CD4-positive, alpha-beta memory T cell (primary cell): ENCODE measurements around the gene ABCC1. TPM values are rescaled to one million over a fixed set of nuclear protein-coding genes. Genes with fewer than 3 reads are reported as not detected.
"Not testable (repeated sequence)": the region's sequence is repeated elsewhere in the genome, so short reads cannot be mapped to it uniquely, and the experiment has no call there.

Experiments used
- CTCF ChIA-PET: fragments of 350-600 bp; sonication (Branson Sonifier 250); formaldehyde crosslinking; loops from one replicate; lab custom pipeline; 2021; ENCODE audit warnings: inconsistent platforms; ENCODE audit not compliant: partially characterized antibody; lab: Charles Lee
- POLR2A ChIA-PET: fragments of 350-600 bp; sonication (Branson Sonifier 250); formaldehyde crosslinking; loops from one replicate; lab custom pipeline; 2021; ENCODE audit not compliant: partially characterized antibody; lab: Charles Lee
- DNase-seq, 5 donors: peaks; one replicate each; pipeline versions ENCODE4 v3.0.0 to v3.0.0-alpha.2; 2020 to 2022; ENCODE audit warnings: mixed read lengths in 1 of 5
- H3K27ac ChIP-seq: one replicate; pipeline ENCODE4 v1.7.0; 2013; ENCODE audit warnings: low read depth, low read length
- H3K27me3 ChIP-seq: 2 replicates; pipeline ENCODE4 v1.7.0; 2013; ENCODE audit warnings: mild to moderate bottlenecking, low read length, moderate library complexity; ENCODE audit not compliant: insufficient read depth
- H3K36me3 ChIP-seq: 2 replicates; pipeline ENCODE4 v1.7.0; 2013; ENCODE audit warnings: mild to moderate bottlenecking, low read length, moderate library complexity; ENCODE audit not compliant: insufficient read depth
- H3K4me1 ChIP-seq: 2 replicates; pipeline ENCODE4 v1.7.0; 2013; ENCODE audit warnings: mild to moderate bottlenecking, low read length, moderate library complexity; ENCODE audit not compliant: insufficient read depth
- H3K4me3 ChIP-seq, 2 donors: one replicate each; pipeline ENCODE4 v1.7.0; 2013; ENCODE audit warnings: low read length in 2 of 2, mild to moderate bottlenecking in 1 of 2
- H3K9me3 ChIP-seq, 2 donors: one replicate each; pipeline ENCODE4 v1.7.0; 2013; ENCODE audit warnings: low read length in 2 of 2, control low read depth in 1 of 2; ENCODE audit not compliant: control insufficient read depth in 1 of 2
- H3K27ac Mint-ChIP-seq, 7 donors: one replicate each; pipeline ENCODE4 v1.8.0; 2020 to 2021; ENCODE audit warnings: mixed read lengths in 7 of 7, mild to moderate bottlenecking in 6 of 7, inconsistent platforms in 3 of 7, moderate library complexity in 3 of 7
- H3K27me3 Mint-ChIP-seq, 2 donors: one replicate each; pipeline ENCODE4 v1.8.0; 2020 to 2021; ENCODE audit warnings: mixed read lengths in 2 of 2
- H3K36me3 Mint-ChIP-seq, 2 donors: one replicate each; pipeline ENCODE4 v1.8.0; 2020 to 2021; ENCODE audit warnings: mixed read lengths in 2 of 2, inconsistent platforms in 1 of 2, mild to moderate bottlenecking in 1 of 2
- H3K4me1 Mint-ChIP-seq, 4 donors: one replicate each; pipeline ENCODE4 v1.8.0; 2020 to 2021; ENCODE audit warnings: mixed read lengths in 4 of 4, mild to moderate bottlenecking in 1 of 4
- H3K4me3 Mint-ChIP-seq, 8 donors: one replicate each; pipeline ENCODE4 v1.8.0; 2020 to 2021; ENCODE audit warnings: mixed read lengths in 8 of 8, mild to moderate bottlenecking in 7 of 8, moderate library complexity in 6 of 8, inconsistent platforms in 3 of 8
- H3K9me3 Mint-ChIP-seq, 8 donors: one replicate each; pipeline ENCODE4 v1.8.0; 2020 to 2021; ENCODE audit warnings: mixed read lengths in 8 of 8, mild to moderate bottlenecking in 5 of 8, inconsistent platforms in 3 of 8, moderate library complexity in 1 of 8
- intact Hi-C: fragments of 100-400 bp; cut with micrococcal nuclease; formaldehyde crosslinking; loops from one replicate; pipeline ENCODE4 v1.15.1; 2023
- polyA plus RNA-seq, 2 donors: library from polyadenylated mRNA; unstranded; fragments of 300-500 nt; fragmentation: Illumina TruSeq; gene quantifications; one replicate each; pipeline ENCODE4 v1.2.3, GENCODE V29; 2021
- total RNA-seq, 2 experiments: library from RNA; stranded (reverse); gene quantifications; one replicate each; pipeline ENCODE4 v1.2.3, GENCODE V29; 2021

Gene ABCC1
- total and polyA plus RNA-seq, 4 experiments from 2014 or later = 1.9 to 69.9 (median 34.2) TPM

DNA sequence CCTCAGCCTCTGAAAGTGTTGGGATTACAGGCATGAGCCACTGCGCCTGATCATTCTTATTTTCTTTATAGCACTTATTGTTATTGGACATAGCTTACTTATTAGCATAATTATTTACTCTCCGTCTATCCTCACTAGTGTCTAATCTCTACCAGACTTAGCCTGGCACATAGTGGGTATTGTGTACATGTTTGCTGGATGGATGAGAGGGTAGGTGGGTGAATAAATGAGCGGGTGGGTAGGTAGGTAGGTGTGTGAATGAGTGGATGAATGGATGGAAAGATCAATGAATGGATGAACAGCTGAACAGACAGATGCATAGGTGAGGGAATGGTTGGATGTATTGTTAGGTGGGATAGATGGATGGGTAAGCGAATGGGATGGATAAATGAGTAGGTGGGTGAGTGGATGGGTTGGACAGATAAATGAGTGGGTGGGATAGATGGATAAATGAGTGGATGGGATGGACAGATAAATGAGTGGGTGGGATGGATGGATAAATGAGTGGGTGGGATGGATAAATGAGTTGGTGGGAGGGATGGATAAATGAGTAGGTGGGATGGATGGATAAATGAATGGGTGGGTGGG is 222.0 kb downstream of the ABCC1 start:
- no peaks in the 10 kb centered on the region for H3K9me3 ChIP-seq
- intact Hi-C loops = no loop called here
- no peaks in the 10 kb centered on the region for H3K36me3 ChIP-seq
- no peaks in the 10 kb centered on the region for H3K36me3 Mint-ChIP-seq
- H3K27ac Mint-ChIP-seq = no peak overlapping the region
- no peaks in the 10 kb centered on the region for H3K4me1 Mint-ChIP-seq
- POLR2A ChIA-PET = no interaction called here
- no peak for DNase-seq
- no peaks in the 10 kb centered on the region for H3K27me3 Mint-ChIP-seq
- peaks cover 0 to 5% (median 0%) of the 10 kb centered on the region in 8 donors for H3K9me3 Mint-ChIP-seq
- no peaks in the 10 kb centered on the region for H3K4me1 ChIP-seq
- H3K4me3 ChIP-seq = no peak overlapping the region
- H3K27ac ChIP-seq = no peak overlapping the region
- no peak overlapping the region for H3K4me3 Mint-ChIP-seq
- CTCF ChIA-PET = no interaction called here
- no peaks in the 10 kb centered on the region for H3K27me3 ChIP-seq

GRCh38 chr16:16172991-16173390 is 223.6 kb downstream of the ABCC1 start:
- Mint-ChIP-seq H3K4me1 (no peaks in the 10 kb centered on the region), H3K27ac (no peak overlapping the region), H3K36me3 (no peaks in the 10 kb centered on the region), H3K9me3 (peaks cover 0 to 7% (median 0%) of the 10 kb centered on the region in 8 donors), H3K27me3 (no peaks in the 10 kb centered on the region), H3K4me3 (no peak overlapping the region)
- Histone ChIP-seq H3K27me3 (no peaks in the 10 kb centered on the region), H3K9me3 (no peaks in the 10 kb centered on the region), H3K4me3 (no peak overlapping the region), H3K27ac (no peak overlapping the region), H3K4me1 (no peaks in the 10 kb centered on the region), H3K36me3 (no peaks in the 10 kb centered on the region)
- ChIA-PET POLR2A (no interaction called here), CTCF (interaction anchor here (1.0 kb wide), 1 partner anchor 25 kb away, joined by 3 read pairs; no protein-coding TSS in a partner anchor)
- no peak for DNase-seq
- intact Hi-C loops = no loop called here

GRCh38 chr16:16175296-16175695 is 225.9 kb downstream of the ABCC1 start:
- H3K4me3 ChIP-seq = no peak overlapping the region
- no peaks in the 10 kb centered on the region for H3K9me3 ChIP-seq
- no peaks in the 10 kb centered on the region for H3K27me3 ChIP-seq
- no peak for DNase-seq
- Mint-ChIP-seq H3K4me3 (no peak overlapping the region), H3K9me3 (peaks cover 0 to 9% (median 0%) of the 10 kb centered on the region in 8 donors), H3K27me3 (peaks cover 1 to 2% of the 10 kb centered on the region in 2 donors), H3K4me1 (no peaks in the 10 kb centered on the region), H3K36me3 (no peaks in the 10 kb centered on the region), H3K27ac (no peak overlapping the region)
- CTCF ChIA-PET = no interaction called here
- H3K36me3 ChIP-seq = no peaks in the 10 kb centered on the region
- intact Hi-C loops = no loop called here
- H3K4me1 ChIP-seq = no peaks in the 10 kb centered on the region
- H3K27ac ChIP-seq = no peak overlapping the region
- POLR2A ChIA-PET = no interaction called here

- H3K36me3 ChIP-seq = no peaks in the 10 kb centered on the region
- CTCF ChIA-PET = no interaction called here
- no peak for DNase-seq
- POLR2A ChIA-PET = no interaction called here
- Mint-ChIP-seq H3K27me3 (peaks cover 1 to 3% of the 10 kb centered on the region in 2 donors), H3K4me1 (no peaks in the 10 kb centered on the region), H3K27ac (no peak overlapping the region), H3K36me3 (no peaks in the 10 kb centered on the region), H3K4me3 (no peak overlapping the region), H3K9me3 (peaks cover 0 to 9% (median 0%) of the 10 kb centered on the region in 8 donors)
- no peaks in the 10 kb centered on the region for H3K27me3 ChIP-seq
- H3K4me1 ChIP-seq = no peaks in the 10 kb centered on the region
- intact Hi-C loops = no loop called here
- H3K9me3 ChIP-seq = no peaks in the 10 kb centered on the region
- H3K4me3 ChIP-seq = no peak overlapping the region
- no peak overlapping the region for H3K27ac ChIP-seq
Measured at GRCh38 chr16:16176328-16176727, 226.9 kb downstream of the ABCC1 start.

DNA sequence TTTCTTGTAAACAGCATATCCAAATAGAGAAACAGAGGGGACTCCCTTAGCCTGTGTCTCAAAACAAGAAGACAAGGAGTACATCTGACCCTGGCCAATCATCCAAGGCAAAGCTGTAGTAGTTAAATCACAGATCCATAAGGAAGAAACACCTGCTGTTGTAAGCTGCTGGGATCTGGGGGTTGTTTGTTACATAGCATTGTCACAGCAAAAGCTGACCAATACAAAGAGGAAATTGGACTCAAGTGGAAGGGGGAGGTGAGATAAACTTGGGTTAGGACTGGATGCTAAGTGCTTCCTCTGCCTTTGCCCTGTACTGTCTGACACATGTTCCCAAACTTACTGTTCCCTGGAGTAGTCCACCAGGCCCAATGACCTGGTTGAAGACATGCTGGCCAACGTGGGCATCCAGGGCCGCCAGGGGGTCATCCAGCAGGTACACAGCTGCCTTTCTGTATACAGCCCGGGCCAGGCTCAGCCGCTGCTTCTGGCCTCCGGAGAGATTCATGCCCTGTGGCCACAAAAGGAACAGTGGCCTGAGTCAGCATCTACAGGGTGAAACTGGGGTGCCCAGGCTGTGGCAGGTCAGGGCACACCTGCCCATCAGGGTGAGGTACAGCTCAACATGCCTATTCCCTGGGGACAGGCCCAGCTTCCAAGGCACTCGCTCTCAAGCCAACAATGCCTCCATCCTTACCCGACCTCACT is 229.2 kb downstream of the ABCC1 start:
- ChIA-PET POLR2A (no interaction called here), CTCF (interaction anchor here (2.0 kb wide), 1 partner anchor 9 kb away, joined by 5 read pairs; no protein-coding TSS in a partner anchor)
- Histone ChIP-seq H3K27me3 (no peaks in the 10 kb centered on the region), H3K9me3 (no peaks in the 10 kb centered on the region), H3K36me3 (no peaks in the 10 kb centered on the region), H3K27ac (no peak overlapping the region), H3K4me3 (no peak overlapping the region), H3K4me1 (no peaks in the 10 kb centered on the region)
- H3K27ac Mint-ChIP-seq = no peak overlapping the region
- H3K27me3 Mint-ChIP-seq = peaks cover 3 to 9% of the 10 kb centered on the region in 2 donors
- H3K9me3 Mint-ChIP-seq = peaks cover 0 to 9% (median 0%) of the 10 kb centered on the region in 8 donors
- no peaks in the 10 kb centered on the region for H3K36me3 Mint-ChIP-seq
- no peak overlapping the region for H3K4me3 Mint-ChIP-seq
- DNase-seq = no peak
- intact Hi-C loops = no loop called here
- H3K4me1 Mint-ChIP-seq = no peaks in the 10 kb centered on the region

- H3K27me3 ChIP-seq, H3K4me1 ChIP-seq, CTCF ChIA-PET, intact Hi-C loops, H3K9me3 ChIP-seq, H3K4me1 Mint-ChIP-seq, H3K36me3 Mint-ChIP-seq, H3K9me3 Mint-ChIP-seq, H3K27ac Mint-ChIP-seq, H3K36me3 ChIP-seq, H3K4me3 ChIP-seq, H3K27ac ChIP-seq, DNase-seq, H3K27me3 Mint-ChIP-seq, POLR2A ChIA-PET, H3K4me3 Mint-ChIP-seq: not testable (repeated sequence)
Measured at GRCh38 chr16:16181748-16182147, 232.3 kb downstream of the ABCC1 start.

DNA sequence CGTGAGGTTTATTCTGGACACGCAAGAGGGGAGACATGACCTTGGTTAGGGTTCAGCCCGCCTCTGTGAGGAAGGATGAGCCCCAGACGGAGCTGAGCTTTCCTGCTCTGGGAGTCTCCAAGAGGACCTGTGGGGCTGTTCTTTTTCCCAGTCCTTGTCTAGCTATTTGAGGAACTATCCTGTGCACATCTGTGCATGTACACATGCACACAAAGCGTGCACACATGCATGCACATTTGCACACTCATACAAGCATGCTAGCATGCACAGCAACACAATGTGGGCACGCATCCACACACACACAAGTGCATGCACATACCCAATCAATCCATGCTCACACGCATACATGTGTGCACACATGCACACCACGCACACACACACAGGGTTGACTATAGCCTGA is 233.5 kb downstream of the ABCC1 start:
- ChIA-PET POLR2A (no interaction called here), CTCF (no interaction called here)
- intact Hi-C loops = no loop called here

More for the DNA sequence above, 233.5 kb downstream of the ABCC1 start:
- H3K9me3 Mint-ChIP-seq = peaks cover 0 to 2% (median 0%) of the 10 kb centered on the region in 8 donors
- no peak for DNase-seq
- H3K36me3 Mint-ChIP-seq = no peaks in the 10 kb centered on the region
- Histone ChIP-seq H3K27me3 (no peaks in the 10 kb centered on the region), H3K27ac (no peak overlapping the region), H3K9me3 (no peaks in the 10 kb centered on the region), H3K4me3 (no peak overlapping the region), H3K4me1 (no peaks in the 10 kb centered on the region), H3K36me3 (no peaks in the 10 kb centered on the region)
- H3K4me3 Mint-ChIP-seq = no peak overlapping the region
- no peak overlapping the region for H3K27ac Mint-ChIP-seq
- peaks cover 6 to 9% of the 10 kb centered on the region in 2 donors for H3K27me3 Mint-ChIP-seq
- peaks cover 0 to 2% (median 0%) of the 10 kb centered on the region in 4 donors for H3K4me1 Mint-ChIP-seq
